Measurements from ENCODE around the gene PPP2R3C.

Gene PPP2R3C

GRCh38 chr14:35116242-35116641 is 5.5 kb downstream of the PPP2R3C start:
- Histone ChIP-seq H3K4me2 (ENCODE audit: low read depth, low read length, poor library complexity, severe bottlenecking) (no peak overlapping the region), H3K9ac (ENCODE audit: low read depth, low read length, poor library complexity, severe bottlenecking) (no peak overlapping the region), H3K9me3 (ENCODE audit: insufficient read depth, low read depth, low read length) (peaks cover 5% of the 10 kb centered on the region; the same call in 1 of the 2 replicates), H2AFZ (ENCODE audit: low read length) (no peak overlapping the region), H3K27me3 (ENCODE audit: insufficient read depth, low read length, poor library complexity, severe bottlenecking) (no peaks in the 10 kb centered on the region), H3K36me3 (ENCODE audit: insufficient read depth, low read length) (peaks cover 25% of the 10 kb centered on the region; the same call in 1 of the 2 replicates), H3K9me2 (replicated peaks; ENCODE audit: low read depth, low read length) (no peaks in the 10 kb centered on the region), H3K4me3 (ENCODE audit: low read length, poor library complexity, severe bottlenecking) (no peak overlapping the region), H3K4me1 (ENCODE audit: insufficient read depth, low read length, poor library complexity, severe bottlenecking) (peaks cover 8% of the 10 kb centered on the region), H3F3A (ENCODE audit: low read depth) (no peaks in the 10 kb centered on the region), H3K79me2 (ENCODE audit: insufficient read depth, low read length) (peaks cover 63% of the 10 kb centered on the region), H4K20me1 (ENCODE audit: insufficient read depth, low read length, poor library complexity, severe bottlenecking) (no peaks in the 10 kb centered on the region)
- TF ChIP-seq CTCF (conservative IDR thresholded peaks at IDR 0.05; ENCODE audit: low read length) = no peak
- TF ChIP-seq EZH2phosphoT487 (IDR thresholded peaks at IDR 0.05; ENCODE audit: borderline replicate concordance) = no peak

GRCh38 chr14:35114036-35114435 is 7.8 kb downstream of the PPP2R3C start:
- Histone ChIP-seq H3K4me1 (ENCODE audit: insufficient read depth, low read length, poor library complexity, severe bottlenecking) (peaks cover 4% of the 10 kb centered on the region), H4K20me1 (ENCODE audit: insufficient read depth, low read length, poor library complexity, severe bottlenecking) (no peaks in the 10 kb centered on the region), H2AFZ (ENCODE audit: low read length) (no peak overlapping the region), H3F3A (ENCODE audit: low read depth) (no peaks in the 10 kb centered on the region), H3K4me2 (ENCODE audit: low read depth, low read length, poor library complexity, severe bottlenecking) (no peak overlapping the region), H3K9me2 (replicated peaks; ENCODE audit: low read depth, low read length) (no peaks in the 10 kb centered on the region), H3K9me3 (ENCODE audit: insufficient read depth, low read depth, low read length) (peaks cover 5% of the 10 kb centered on the region; the same call in 1 of the 2 replicates), H3K79me2 (ENCODE audit: insufficient read depth, low read length) (peaks cover 41% of the 10 kb centered on the region), H3K36me3 (ENCODE audit: insufficient read depth, low read length) (peaks cover 42% of the 10 kb centered on the region; the same call in 1 of the 2 replicates), H3K27me3 (ENCODE audit: insufficient read depth, low read length, poor library complexity, severe bottlenecking) (no peaks in the 10 kb centered on the region), H3K4me3 (ENCODE audit: low read length, poor library complexity, severe bottlenecking) (no peak overlapping the region), H3K9ac (ENCODE audit: low read depth, low read length, poor library complexity, severe bottlenecking) (no peak overlapping the region)
- TF ChIP-seq EZH2phosphoT487 (IDR thresholded peaks at IDR 0.05; ENCODE audit: borderline replicate concordance) = no peak
- TF ChIP-seq CTCF (conservative IDR thresholded peaks at IDR 0.05; ENCODE audit: low read length) = no peak

GRCh38 chr14:35113308-35113950 is 8.4 kb downstream of the PPP2R3C start:
- Histone ChIP-seq H3K4me1 (ENCODE audit: insufficient read depth, low read length, poor library complexity, severe bottlenecking) (peaks cover 4% of the 10 kb centered on the region), H3K36me3 (ENCODE audit: insufficient read depth, low read length) (peaks cover 42% of the 10 kb centered on the region; the same call in 1 of the 2 replicates)

More at GRCh38 chr14:35113308-35113950, 8.4 kb downstream of the PPP2R3C start:
- H3K9me2 ChIP-seq (replicated peaks; ENCODE audit: low read depth, low read length) = no peaks in the 10 kb centered on the region
- no peaks in the 10 kb centered on the region for H3K27me3 ChIP-seq (ENCODE audit: insufficient read depth, low read length, poor library complexity, severe bottlenecking)
- H3K4me2 ChIP-seq (ENCODE audit: low read depth, low read length, poor library complexity, severe bottlenecking) = no peak overlapping the region
- no peak overlapping the region for H3K4me3 ChIP-seq (ENCODE audit: low read length, poor library complexity, severe bottlenecking)
- H3K9ac ChIP-seq (ENCODE audit: low read depth, low read length, poor library complexity, severe bottlenecking) = no peak overlapping the region
- no peak for TF ChIP-seq EZH2phosphoT487 (IDR thresholded peaks at IDR 0.05; ENCODE audit: borderline replicate concordance)
- no peak for TF ChIP-seq CTCF (conservative IDR thresholded peaks at IDR 0.05; ENCODE audit: low read length)
- H3F3A ChIP-seq (ENCODE audit: low read depth) = no peaks in the 10 kb centered on the region
- H2AFZ ChIP-seq (ENCODE audit: low read length) = no peak overlapping the region
- peaks cover 35% of the 10 kb centered on the region for H3K79me2 ChIP-seq (ENCODE audit: insufficient read depth, low read length)
- H4K20me1 ChIP-seq (ENCODE audit: insufficient read depth, low read length, poor library complexity, severe bottlenecking) = no peaks in the 10 kb centered on the region
- H3K9me3 ChIP-seq (ENCODE audit: insufficient read depth, low read depth, low read length) = peaks cover 5% of the 10 kb centered on the region; the same call in 1 of the 2 replicates

Data from Loucy (cell line).